Right atrium auricular region (tissue), 2 donors: Measurements from ENCODE around the gene NDNF. TPM values are rescaled to one million over a fixed set of nuclear protein-coding genes. Genes with fewer than 3 reads are reported as not detected.
A peak's percentile ranks its signal among the peaks of the same experiment; 100 is the strongest.

Experiments
- DNase-seq: peaks from one replicate; pipeline ENCODE4 v3.0.0-alpha.2; 2019; ENCODE audit warnings: low spot score
- H3K27ac ChIP-seq, 2 donors: fragments of 200-600 bp; sonication (generic); 1 replicate in 1 of 2; 2 replicates in 1 of 2; pipeline ENCODE4 v1.5.1; 2016 to 2019
- H3K27me3 ChIP-seq, 2 donors: fragments of 200-600 bp; sonication (generic); one replicate each; pipeline versions ENCODE4 v1.5.1 to v1.6.0; 2017 to 2019
- H3K36me3 ChIP-seq: fragments of 200-600 bp; sonication (generic); one replicate; pipeline ENCODE4 v1.5.1; 2016
- H3K4me1 ChIP-seq, 2 donors: fragments of 200-600 bp; sonication (generic); one replicate each; pipeline versions ENCODE4 v1.5.1 to v1.6.0; 2017 to 2019
- H3K4me3 ChIP-seq, 2 donors: fragments of 200-600 bp; sonication (generic); 1 replicate in 1 of 2; 2 replicates in 1 of 2; pipeline ENCODE4 v1.5.1; 2017 to 2019; ENCODE audit warnings: mild to moderate bottlenecking in 1 of 2, moderate library complexity in 1 of 2
- H3K9me3 ChIP-seq, 2 donors: fragments of 200-600 bp; sonication (generic); one replicate each; pipeline ENCODE4 v1.5.1; 2019
- CTCF ChIP-seq, 2 donors: fragments of 200-600 bp; sonication (generic); IDR thresholded peaks; one replicate each; pipeline ENCODE4 v1.5.1; 2019; ENCODE audit warnings: antibody characterized with exemption in 2 of 2
- total RNA-seq, 2 donors: library from RNA; depleted of rRNA; stranded (reverse); fragments of >200 nt; gene quantifications; one replicate each; pipeline ENCODE4 v1.1.0, GENCODE V29; 2016

The NDNF gene
- total RNA-seq, 2 donors from 2014 or later: 0.51 to 5.4 TPM

DNA sequence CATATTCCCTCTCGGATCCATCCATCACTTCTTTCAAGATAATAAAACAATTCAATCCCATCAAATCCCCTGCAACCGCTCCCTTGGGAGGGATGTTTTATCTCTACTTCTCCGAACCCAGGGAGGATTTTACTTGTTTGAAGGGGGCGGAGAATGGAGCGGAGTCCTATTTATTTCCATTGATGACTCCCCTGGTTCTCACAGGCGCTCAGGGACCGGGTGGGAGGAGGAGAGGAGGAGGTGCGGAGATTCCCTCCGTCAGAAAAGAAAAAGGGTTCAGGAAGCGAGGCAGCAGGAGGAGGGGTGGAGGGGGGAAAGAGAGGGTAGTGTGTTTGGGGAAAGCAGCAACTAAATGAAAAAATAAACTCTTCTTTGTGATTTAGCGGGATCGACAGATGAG lies 2.1 kb downstream of the NDNF start:
- no peak for TF ChIP-seq CTCF (IDR thresholded peaks at IDR 0.05)
- Histone ChIP-seq H3K27ac (peak overlapping the region; percentile 58 to 66), H3K36me3 (no peaks in the 10 kb centered on the region), H3K27me3 (no peaks in the 10 kb centered on the region), H3K4me1 (peaks cover 0 to 20% of the 10 kb centered on the region in 2 donors), H3K9me3 (no peaks in the 10 kb centered on the region), H3K4me3 (peak overlapping the region; percentile 50 to 66)
- DNase-seq: no peak

DNA sequence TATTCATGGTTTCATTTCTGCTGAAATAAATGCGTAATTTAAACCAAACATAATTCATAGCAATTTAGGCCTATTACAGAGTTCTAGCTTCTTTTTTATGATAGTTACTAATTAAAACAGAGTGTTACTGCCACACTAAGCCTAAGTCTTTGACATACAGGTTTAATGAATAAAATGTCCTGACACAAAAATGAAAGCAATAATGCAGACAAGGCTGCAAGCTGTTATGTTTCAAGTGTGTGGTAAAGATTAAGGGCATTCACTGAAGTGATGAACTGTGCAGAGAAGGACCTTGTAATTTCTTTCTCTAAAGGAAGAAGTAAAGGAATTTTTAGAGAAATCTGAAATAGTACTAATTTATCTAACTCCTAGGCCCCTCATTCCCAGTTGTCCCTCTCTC lies 2.9 kb downstream of the NDNF start:
- H3K27me3 ChIP-seq: no peaks in the 10 kb centered on the region
- peak overlapping the region in 1 of 2 donors; percentile 13 for H3K4me3 ChIP-seq
- peak overlapping the region; percentile 15 to 40 for H3K27ac ChIP-seq
- no peaks in the 10 kb centered on the region for H3K36me3 ChIP-seq
- no peak for DNase-seq
- no peak for TF ChIP-seq CTCF (IDR thresholded peaks at IDR 0.05)
- no peaks in the 10 kb centered on the region for H3K9me3 ChIP-seq
- peaks cover 0 to 20% of the 10 kb centered on the region in 2 donors for H3K4me1 ChIP-seq

GRCh38 chr4:121064482-121064881 lies 7.9 kb downstream of the NDNF start:
- H3K27me3 ChIP-seq: no peaks in the 10 kb centered on the region
- H3K4me3 ChIP-seq: no peak overlapping the region
- no peak for TF ChIP-seq CTCF (IDR thresholded peaks at IDR 0.05)
- H3K36me3 ChIP-seq: no peaks in the 10 kb centered on the region
- no peaks in the 10 kb centered on the region for H3K9me3 ChIP-seq
- H3K4me1 ChIP-seq: no peaks in the 10 kb centered on the region
- DNase-seq: no peak
- H3K27ac ChIP-seq: no peak overlapping the region

DNA sequence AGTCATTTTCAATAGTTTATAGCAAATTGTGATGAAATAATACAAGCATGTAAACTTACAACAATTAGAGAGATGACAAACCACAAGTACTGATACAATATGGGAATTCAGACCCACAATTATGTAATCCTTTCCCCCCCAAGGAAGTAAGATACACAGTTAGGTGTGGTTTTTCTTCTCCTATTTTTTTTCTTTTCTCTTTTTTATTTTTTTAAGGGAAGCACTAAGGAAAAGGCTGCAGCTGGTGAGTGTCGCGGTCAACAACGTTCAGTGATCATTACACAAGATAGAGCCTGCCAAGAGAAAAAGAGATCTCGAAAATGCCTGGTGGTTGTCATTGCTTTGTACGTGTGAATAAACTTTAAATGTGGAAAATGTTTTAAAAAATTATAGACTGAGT lies 9.8 kb downstream of the NDNF start:
- Histone ChIP-seq H3K9me3 (no peaks in the 10 kb centered on the region), H3K27ac (no peak overlapping the region), H3K27me3 (no peaks in the 10 kb centered on the region), H3K36me3 (no peaks in the 10 kb centered on the region), H3K4me1 (no peaks in the 10 kb centered on the region), H3K4me3 (no peak overlapping the region)
- TF ChIP-seq CTCF (IDR thresholded peaks at IDR 0.05): no peak
- no peak for DNase-seq

DNA sequence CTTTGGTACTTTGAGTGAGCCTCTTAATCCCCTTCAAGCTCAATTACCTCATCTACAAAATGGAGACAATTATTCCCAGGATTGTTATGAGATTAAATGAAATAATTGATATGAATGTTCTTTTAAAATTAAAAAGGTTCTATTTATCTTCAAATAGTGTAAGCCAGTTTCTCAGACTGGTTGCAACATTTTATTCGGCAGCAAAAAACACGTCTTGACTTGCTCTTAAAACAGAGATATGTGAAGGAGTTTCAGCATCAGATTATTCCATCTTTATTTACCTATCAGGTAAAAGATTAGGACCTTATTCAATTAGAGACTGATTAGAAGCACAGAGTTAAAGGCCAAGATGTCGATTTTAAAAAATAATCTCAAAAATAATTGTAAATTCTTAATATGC lies 10.5 kb downstream of the NDNF start:
- TF ChIP-seq CTCF (IDR thresholded peaks at IDR 0.05): no peak
- Histone ChIP-seq H3K36me3 (no peaks in the 10 kb centered on the region), H3K9me3 (no peaks in the 10 kb centered on the region), H3K27ac (peak overlapping the region in 1 of 2 donors; percentile 6), H3K4me3 (no peak overlapping the region), H3K4me1 (peaks cover 0 to 4% of the 10 kb centered on the region in 2 donors), H3K27me3 (no peaks in the 10 kb centered on the region)
- DNase-seq: no peak

DNA sequence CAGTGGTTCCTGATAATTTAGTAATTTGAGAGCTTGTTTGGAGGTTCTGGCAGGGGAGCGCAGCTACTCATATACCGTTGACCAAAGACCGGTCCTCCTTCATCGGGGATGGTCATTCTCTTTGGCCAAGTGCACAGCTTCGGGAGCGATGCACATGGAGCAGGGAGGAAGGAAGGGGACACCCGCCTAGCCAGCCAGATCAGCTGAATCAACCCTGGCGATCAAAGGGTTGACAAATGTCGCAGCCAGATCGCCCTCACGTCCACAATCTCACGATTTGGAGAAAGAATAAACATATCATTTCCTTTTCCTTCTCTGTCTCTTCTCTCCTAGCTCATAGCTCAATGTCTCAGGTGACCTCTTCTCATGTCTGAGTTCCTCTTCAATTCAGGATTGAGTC lies 11.1 kb downstream of the NDNF start:
- TF ChIP-seq CTCF (IDR thresholded peaks at IDR 0.05): no peak
- H3K4me1 ChIP-seq: peaks cover 0 to 4% of the 10 kb centered on the region in 2 donors
- H3K36me3 ChIP-seq: no peaks in the 10 kb centered on the region
- DNase-seq: no peak
- no peak overlapping the region for H3K4me3 ChIP-seq
- peak overlapping the region in 1 of 2 donors; percentile 6 for H3K27ac ChIP-seq
- no peaks in the 10 kb centered on the region for H3K27me3 ChIP-seq
- no peaks in the 10 kb centered on the region for H3K9me3 ChIP-seq
